ENCODE measurements around the gene TMEM217.

GRCh38 chr6:37288247-37288646 is 30.3 kb upstream of the TMEM217 start:
- TF ChIP-seq LEF1 (IDR thresholded peaks at IDR 0.05; ENCODE audit: borderline replicate concordance) (no peak), FOXM1 (IDR thresholded peaks at IDR 0.05; ENCODE audit: borderline replicate concordance) (no peak), ELF4 (IDR thresholded peaks at IDR 0.05) (no peak), ARNT (IDR thresholded peaks at IDR 0.05) (no peak), TARDBP (IDR thresholded peaks at IDR 0.05) (no peak), L3MBTL2 (conservative IDR thresholded peaks at IDR 0.05) (no peak), SP1 (IDR thresholded peaks at IDR 0.05) (no peak), BHLHE40 (IDR thresholded peaks at IDR 0.05; ENCODE audit: borderline replicate concordance) (no peak)

All from HEK293T (cell line).